IPS DF 6.9 (cell line): Measurements from ENCODE around the gene NDUFS6.
"Not testable (repeated sequence)": the region's sequence is repeated elsewhere in the genome, so short reads cannot be mapped to it uniquely, and the experiment has no call there.

Experiments used
- DNase-seq: peaks from one replicate; pipeline ENCODE4 v3.0.0-alpha.2; 2013; ENCODE audit warnings: low read depth, low spot score
- H3K27ac ChIP-seq: one replicate; pipeline ENCODE4 v1.5.1; 2013; ENCODE audit warnings: low read length, control low read depth
- H3K27me3 ChIP-seq: 2 replicates; pipeline ENCODE4 v1.6.1; 2013; ENCODE audit warnings: mild to moderate bottlenecking, low read length; ENCODE audit not compliant: control insufficient read depth, insufficient read depth
- H3K36me3 ChIP-seq: 2 replicates; pipeline ENCODE4 v1.6.1; 2013; ENCODE audit warnings: low read length; ENCODE audit not compliant: control insufficient read depth, insufficient read depth
- H3K4me1 ChIP-seq: 2 replicates; pipeline ENCODE4 v1.6.1; 2013; ENCODE audit warnings: low read length; ENCODE audit not compliant: control insufficient read depth, insufficient read depth
- H3K4me3 ChIP-seq: 2 replicates; pipeline ENCODE4 v1.5.1; 2013; ENCODE audit warnings: mild to moderate bottlenecking, low read length
- H3K9me3 ChIP-seq: 2 replicates; pipeline ENCODE4 v1.6.1; 2013; ENCODE audit warnings: low read length, inconsistent platforms; ENCODE audit not compliant: control insufficient read depth, insufficient read depth
- WGBS: extraction: QIAGEN DNeasy Blood & Tissue Kit; methylation state at CpG from one replicate; pipeline ENCODE4 v1.1.7; 2013; ENCODE audit warnings: mixed read lengths, missing lambda C conversion rate; ENCODE audit not compliant: insufficient read length, insufficient coverage; 5-methylcytosine and 5-hydroxymethylcytosine counted together

NDUFS6 gene

DNA sequence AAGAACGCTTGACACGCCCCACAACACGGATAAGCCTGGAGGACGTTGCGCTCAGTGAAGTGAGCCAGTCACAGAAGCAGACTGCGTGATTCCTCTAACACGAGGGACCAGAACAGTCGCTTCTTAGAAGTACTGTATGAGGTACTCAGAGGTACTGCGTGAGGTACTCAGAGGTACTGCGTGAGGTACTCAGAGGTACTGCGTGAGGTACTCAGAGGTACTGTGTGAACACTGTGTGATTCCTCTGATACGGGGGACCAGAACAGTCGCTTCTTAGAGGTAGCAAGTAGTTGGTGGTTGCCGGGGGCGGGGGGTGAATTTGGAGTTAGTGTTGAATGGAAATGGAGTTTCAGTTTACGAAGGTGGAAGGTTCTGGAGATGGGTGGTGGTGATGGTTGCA, 5.8 kb downstream of the NDUFS6 start:
- Histone ChIP-seq H3K9me3 (no peaks in the 10 kb centered on the region), H3K36me3 (peaks cover 50% of the 10 kb centered on the region), H3K27ac (no peak overlapping the region), H3K4me3 (no peak overlapping the region), H3K27me3 (no peaks in the 10 kb centered on the region), H3K4me1 (no peaks in the 10 kb centered on the region)
- DNase-seq = no peak
- 100% methylated on average over 2 of the region's 16 CpGs for WGBS

DNA sequence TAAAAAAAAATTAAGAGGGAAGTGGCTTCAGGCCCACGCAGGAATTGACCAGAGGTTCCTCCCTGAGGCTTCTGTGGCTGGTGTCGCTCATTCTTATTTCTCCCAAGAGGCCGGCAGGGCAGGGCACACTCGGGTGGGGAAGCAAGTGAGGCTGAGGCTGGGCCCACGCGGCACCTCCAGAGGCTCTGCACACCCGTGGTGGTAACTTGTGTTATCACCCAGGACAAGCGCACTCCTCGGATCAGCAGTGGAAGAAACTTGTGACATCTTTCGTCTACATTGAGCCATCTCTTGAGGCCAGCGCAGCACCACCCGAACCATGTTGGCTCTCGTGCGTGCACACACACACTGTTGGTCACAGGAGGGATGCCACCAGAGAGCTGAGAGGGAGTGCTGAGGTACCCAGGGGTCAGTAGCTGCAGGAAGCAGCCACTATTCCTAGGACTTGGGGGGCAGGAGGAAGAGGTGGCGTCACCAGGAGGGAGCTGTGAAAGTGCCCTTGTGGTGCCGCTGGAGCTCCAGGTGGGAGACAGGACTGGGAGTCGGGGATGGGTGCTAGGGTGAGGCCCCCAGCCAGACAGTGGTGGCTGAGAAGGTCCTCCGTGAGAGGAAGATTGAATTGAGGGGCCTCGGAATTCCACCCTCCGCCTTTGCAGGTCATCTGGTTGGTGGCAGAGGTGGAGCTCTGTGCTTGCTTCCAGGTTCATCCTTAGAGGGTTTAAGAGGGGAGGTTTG, 6.4 kb downstream of the NDUFS6 start:
- Histone ChIP-seq H3K36me3 (peaks cover 50% of the 10 kb centered on the region), H3K9me3 (no peaks in the 10 kb centered on the region), H3K4me1 (no peaks in the 10 kb centered on the region), H3K27me3 (no peaks in the 10 kb centered on the region), H3K4me3 (no peak overlapping the region), H3K27ac (no peak overlapping the region)
- WGBS = no CpG with 5 or more reads among the region's 20 CpGs
- DNase-seq = no peak

GRCh38 chr5:1808439-1808838, 7.2 kb downstream of the NDUFS6 start:
- no peak overlapping the region for H3K4me3 ChIP-seq

DNA sequence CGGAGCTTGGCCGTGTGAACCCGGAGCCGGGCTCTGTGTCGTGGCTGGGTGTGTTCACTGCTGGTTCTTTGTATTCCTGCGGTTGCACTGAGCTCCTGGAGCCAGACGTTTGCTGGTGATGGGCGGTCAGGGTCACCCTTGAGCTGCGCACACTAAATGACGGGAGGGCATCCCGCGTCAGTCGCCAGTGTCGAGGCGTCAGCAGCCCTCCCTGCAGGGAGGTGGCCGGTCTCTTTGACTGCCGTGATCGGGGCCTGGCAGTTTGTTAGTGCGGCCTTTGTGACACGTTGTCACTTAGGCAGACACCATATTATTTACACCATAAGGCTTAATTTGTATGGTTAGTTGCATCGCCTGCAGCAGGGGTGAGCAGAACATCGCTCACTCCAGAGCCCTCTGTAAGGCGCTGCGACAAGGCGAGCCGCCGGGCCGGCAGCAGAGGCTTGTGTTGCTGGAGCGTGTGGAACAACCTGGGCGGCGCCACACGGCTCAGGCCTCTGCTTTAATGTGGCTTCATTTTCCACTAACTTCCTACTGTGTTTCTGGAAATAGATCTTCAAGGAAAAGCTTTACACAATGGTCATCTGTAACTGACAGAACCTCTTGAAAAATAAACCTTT, 8.3 kb downstream of the NDUFS6 start:
- DNase-seq = no peak

More at GRCh38 chr5:1808439-1808838, 7.2 kb downstream of the NDUFS6 start:
- Histone ChIP-seq H3K4me1 (no peaks in the 10 kb centered on the region), H3K27me3 (no peaks in the 10 kb centered on the region), H3K9me3 (no peaks in the 10 kb centered on the region), H3K36me3 (peaks cover 44% of the 10 kb centered on the region), H3K27ac (no peak overlapping the region)
- DNase-seq = no peak
- WGBS = no CpG with 5 or more reads among the region's 3 CpGs

DNA sequence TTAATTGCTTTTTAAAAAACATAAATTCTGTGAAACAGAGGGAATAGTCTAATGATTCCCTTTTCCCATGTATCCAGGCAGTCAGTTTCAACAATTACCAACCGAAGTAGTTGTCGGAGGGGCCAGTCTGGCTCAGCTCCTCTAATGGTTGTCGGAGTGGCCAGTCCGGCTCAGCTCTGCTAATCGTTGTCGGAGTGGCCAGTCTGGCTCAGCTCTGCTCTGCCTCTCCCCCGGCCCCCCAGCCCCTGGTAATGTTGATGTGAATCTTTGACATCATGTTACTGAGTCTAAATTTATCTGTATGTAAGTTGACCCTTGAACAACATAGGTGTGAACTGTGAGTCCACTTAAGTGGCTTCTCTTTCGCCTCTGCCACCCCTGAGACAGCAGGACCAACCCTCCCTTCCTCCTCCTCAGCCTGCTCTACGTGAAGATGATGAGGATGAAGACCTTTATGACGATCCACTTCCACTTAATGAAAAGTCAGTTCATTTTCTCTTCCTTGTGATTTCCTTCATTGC, 9.4 kb downstream of the NDUFS6 start:
- DNase-seq = no peak
- Histone ChIP-seq H3K27me3 (no peaks in the 10 kb centered on the region), H3K36me3 (peaks cover 53% of the 10 kb centered on the region), H3K4me3 (no peak overlapping the region), H3K27ac (no peak overlapping the region), H3K4me1 (no peaks in the 10 kb centered on the region), H3K9me3 (no peaks in the 10 kb centered on the region)
- no CpG with 5 or more reads among the region's 10 CpGs for WGBS

More for the DNA sequence above, 8.3 kb downstream of the NDUFS6 start:
- no peak overlapping the region for H3K4me3 ChIP-seq
- no peaks in the 10 kb centered on the region for H3K27me3 ChIP-seq
- no peak overlapping the region for H3K27ac ChIP-seq
- H3K9me3 ChIP-seq = no peaks in the 10 kb centered on the region
- peaks cover 44% of the 10 kb centered on the region for H3K36me3 ChIP-seq
- H3K4me1 ChIP-seq = no peaks in the 10 kb centered on the region
- no CpG with 5 or more reads among the region's 32 CpGs for WGBS

GRCh38 chr5:1814183-1815020, 13.2 kb downstream of the NDUFS6 start:
- Histone ChIP-seq H3K27me3 (no peaks in the 10 kb centered on the region), H3K4me3 (no peak overlapping the region), H3K27ac (no peak overlapping the region), H3K4me1 (no peaks in the 10 kb centered on the region), H3K36me3 (peaks cover 37% of the 10 kb centered on the region), H3K9me3 (no peaks in the 10 kb centered on the region)
- no peak for DNase-seq
- WGBS = no CpG with 5 or more reads among the region's 30 CpGs

GRCh38 chr5:1815071-1815786, 14.0 kb downstream of the NDUFS6 start:
- Histone ChIP-seq H3K27me3 (no peaks in the 10 kb centered on the region), H3K9me3 (no peaks in the 10 kb centered on the region), H3K4me3 (no peak overlapping the region), H3K36me3 (peaks cover 34% of the 10 kb centered on the region), H3K27ac (no peak overlapping the region), H3K4me1 (no peaks in the 10 kb centered on the region)
- no CpG with 5 or more reads among the region's 18 CpGs for WGBS
- no peak for DNase-seq

GRCh38 chr5:1815881-1816292, 14.7 kb downstream of the NDUFS6 start:
- DNase-seq = no peak
- no peaks in the 10 kb centered on the region for H3K4me1 ChIP-seq
- H3K27me3 ChIP-seq = no peaks in the 10 kb centered on the region
- no peak overlapping the region for H3K4me3 ChIP-seq
- H3K9me3 ChIP-seq = no peaks in the 10 kb centered on the region
- H3K27ac ChIP-seq = no peak overlapping the region
- WGBS = no CpG with 5 or more reads among the region's 17 CpGs
- H3K36me3 ChIP-seq = peaks cover 37% of the 10 kb centered on the region

- peaks cover 40% of the 10 kb centered on the region for H3K36me3 ChIP-seq
- DNase-seq, H3K9me3 ChIP-seq, H3K27ac ChIP-seq, H3K4me3 ChIP-seq, H3K4me1 ChIP-seq, H3K27me3 ChIP-seq: not testable (repeated sequence)
- whole genome bisulfite sequencing = 100% methylated on average over 7 of the region's 18 CpGs
Measured at GRCh38 chr5:1816495-1817089, 15.4 kb downstream of the NDUFS6 start.
